ENCODE data around the gene ACOXL. TPM values are rescaled to one million over a fixed set of nuclear protein-coding genes. Genes with fewer than 3 reads are reported as not detected.

The ACOXL gene
- total and polyA plus RNA-seq, 9 of the 15 experiments (the other 6 are each of a cell fraction or from before 2014, with no cell fraction given): 0.31 to 0.56 TPM; not detected in 7

- TF ChIP-seq, protein P1, sequence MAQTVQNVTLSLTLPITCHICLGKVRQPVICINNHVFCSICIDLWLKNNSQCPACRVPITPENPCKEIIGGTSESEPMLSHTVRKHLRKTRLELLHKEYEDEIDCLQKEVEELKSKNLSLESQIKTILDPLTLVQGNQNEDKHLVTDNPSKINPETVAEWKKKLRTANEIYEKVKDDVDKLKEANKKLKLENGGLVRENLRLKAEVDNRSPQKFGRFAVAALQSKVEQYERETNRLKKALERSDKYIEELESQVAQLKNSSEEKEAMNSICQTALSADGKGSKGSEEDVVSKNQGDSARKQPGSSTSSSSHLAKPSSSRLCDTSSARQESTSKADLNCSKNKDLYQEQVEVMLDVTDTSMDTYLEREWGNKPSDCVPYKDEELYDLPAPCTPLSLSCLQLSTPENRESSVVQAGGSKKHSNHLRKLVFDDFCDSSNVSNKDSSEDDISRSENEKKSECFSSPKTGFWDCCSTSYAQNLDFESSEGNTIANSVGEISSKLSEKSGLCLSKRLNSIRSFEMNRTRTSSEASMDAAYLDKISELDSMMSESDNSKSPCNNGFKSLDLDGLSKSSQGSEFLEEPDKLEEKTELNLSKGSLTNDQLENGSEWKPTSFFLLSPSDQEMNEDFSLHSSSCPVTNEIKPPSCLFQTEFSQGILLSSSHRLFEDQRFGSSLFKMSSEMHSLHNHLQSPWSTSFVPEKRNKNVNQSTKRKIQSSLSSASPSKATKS (CRISPR knock-in tag; IDR thresholded peaks at IDR 0.05): no peak
- TF ChIP-seq SIX5 (IDR thresholded peaks at IDR 0.05; ENCODE audit: borderline replicate concordance in 1 of 2, insufficient read depth in 1 of 2, low read depth in 1 of 2, low read length in 2 of 2) (no peak), ZNF224 (CRISPR knock-in tag; IDR thresholded peaks at IDR 0.05) (no peak), MAZ (CRISPR knock-in tag; conservative IDR thresholded peaks at IDR 0.05 in 1 of 2, IDR thresholded peaks at IDR 0.05 in 1 of 2) (no peak)
- TF ChIP-seq, protein P2, sequence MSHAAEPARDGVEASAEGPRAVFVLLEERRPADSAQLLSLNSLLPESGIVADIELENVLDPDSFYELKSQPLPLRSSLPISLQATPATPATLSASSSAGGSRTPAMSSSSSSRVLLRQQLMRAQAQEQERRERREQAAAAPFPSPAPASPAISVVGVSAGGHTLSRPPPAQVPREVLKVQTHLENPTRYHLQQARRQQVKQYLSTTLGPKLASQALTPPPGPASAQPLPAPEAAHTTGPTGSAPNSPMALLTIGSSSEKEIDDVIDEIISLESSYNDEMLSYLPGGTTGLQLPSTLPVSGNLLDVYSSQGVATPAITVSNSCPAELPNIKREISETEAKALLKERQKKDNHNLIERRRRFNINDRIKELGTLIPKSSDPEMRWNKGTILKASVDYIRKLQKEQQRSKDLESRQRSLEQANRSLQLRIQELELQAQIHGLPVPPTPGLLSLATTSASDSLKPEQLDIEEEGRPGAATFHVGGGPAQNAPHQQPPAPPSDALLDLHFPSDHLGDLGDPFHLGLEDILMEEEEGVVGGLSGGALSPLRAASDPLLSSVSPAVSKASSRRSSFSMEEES (CRISPR knock-in tag; IDR thresholded peaks at IDR 0.05): no peak
Observed at GRCh38 chr2:110933420-110933819, 201.0 kb downstream of the ACOXL start (continued).

GRCh38 chr2:110934948-110935347, 202.6 kb downstream of the ACOXL start:
- Histone ChIP-seq H3K4me3 (no peak overlapping the region), H3K36me3 (ENCODE audit: control insufficient read depth, insufficient read depth, low read length) (no peaks in the 10 kb centered on the region), H3K9ac (ENCODE audit: insufficient read depth in 1 of 2, low read depth in 2 of 2, low read length in 2 of 2) (no peak overlapping the region), H4K20me1 (replicated peaks; ENCODE audit: control insufficient read depth, insufficient read depth, low read length) (no peaks in the 10 kb centered on the region), H3K9me1 (ENCODE audit: control insufficient read depth, insufficient read depth, low read length) (no peaks in the 10 kb centered on the region), H3K27me3 (ENCODE audit: control insufficient read depth in 2 of 2, insufficient read depth in 2 of 2, low read length in 2 of 2) (peaks cover 2 to 30% of the 10 kb centered on the region in 2 experiments; a peak in 4 of 5 replicates), H3K9me3 (replicated peaks; ENCODE audit: control insufficient read depth, insufficient read depth, low read depth, low read length) (no peaks in the 10 kb centered on the region; the same call in 1 of the 2 replicates), H2AFZ (ENCODE audit: low read depth, low read length) (no peak overlapping the region), H3K79me2 (ENCODE audit: control insufficient read depth, insufficient read depth, low read length) (no peaks in the 10 kb centered on the region), H3K4me1 (replicated peaks in 1 of 2; ENCODE audit: control insufficient read depth in 2 of 2, insufficient read depth in 2 of 2, low read length in 2 of 2) (no peaks in the 10 kb centered on the region), H3K4me2 (ENCODE audit: insufficient read depth, low read length) (no peak overlapping the region), H3K27ac (ENCODE audit: extremely low read depth, low read depth, low read length) (no peak overlapping the region)
- CTCF ChIA-PET (ENCODE audit: low intra/inter-chr PET ratio): no interaction called here
- intact Hi-C loops (cut with micrococcal nuclease) (no loop called here), in situ Hi-C loops (cut with MboI) (no loop called here)
- POLR2A ChIA-PET: interaction anchor here (0.8 kb wide), 1 partner anchor 36 kb away, joined by 3 read pairs; no protein-coding TSS in a partner anchor
- DNase-seq (ENCODE audit: extremely low read depth in 1 of 4, low spot score in 3 of 4): no peak
- FAIRE-seq: no peak
- WGBS (ENCODE audit: insufficient coverage, low coverage, missing lambda C conversion rate): 0% methylated on average over 6 of the region's 6 CpGs
- BruUV-seq (replicated peaks): no TSS peak
- no peak for ATAC-seq
- TF ChIP-seq PHF20 (IDR thresholded peaks at IDR 0.05; ENCODE audit: partially characterized antibody) (no peak), PHF21A (IDR thresholded peaks at IDR 0.05; ENCODE audit: borderline replicate concordance, low read depth) (no peak), ZNF780A (CRISPR knock-in tag; IDR thresholded peaks at IDR 0.05) (no peak), XRCC3 (IDR thresholded peaks at IDR 0.05) (no peak), HDAC3 (IDR thresholded peaks at IDR 0.05; ENCODE audit: borderline replicate concordance, partially characterized antibody) (no peak), SNRNP70 (optimal IDR thresholded peaks at IDR 0.05; ENCODE audit: low read depth, low read length) (no peak), RAD21 (CRISPR knock-in tag; conservative IDR thresholded peaks at IDR 0.05 in 1 of 2, IDR thresholded peaks at IDR 0.05 in 1 of 2) (no peak)
- TF ChIP-seq, protein P3, sequence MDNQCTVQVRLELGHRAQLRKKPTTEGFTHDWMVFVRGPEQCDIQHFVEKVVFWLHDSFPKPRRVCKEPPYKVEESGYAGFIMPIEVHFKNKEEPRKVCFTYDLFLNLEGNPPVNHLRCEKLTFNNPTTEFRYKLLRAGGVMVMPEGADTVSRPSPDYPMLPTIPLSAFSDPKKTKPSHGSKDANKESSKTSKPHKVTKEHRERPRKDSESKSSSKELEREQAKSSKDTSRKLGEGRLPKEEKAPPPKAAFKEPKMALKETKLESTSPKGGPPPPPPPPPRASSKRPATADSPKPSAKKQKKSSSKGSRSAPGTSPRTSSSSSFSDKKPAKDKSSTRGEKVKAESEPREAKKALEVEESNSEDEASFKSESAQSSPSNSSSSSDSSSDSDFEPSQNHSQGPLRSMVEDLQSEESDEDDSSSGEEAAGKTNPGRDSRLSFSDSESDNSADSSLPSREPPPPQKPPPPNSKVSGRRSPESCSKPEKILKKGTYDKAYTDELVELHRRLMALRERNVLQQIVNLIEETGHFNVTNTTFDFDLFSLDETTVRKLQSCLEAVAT (IDR thresholded peaks at IDR 0.05): no peak

All from K562 (cell line).